WERI-Rb-1 (cell line): ENCODE measurements around the gene KCTD17.

Source experiments
- DNase-seq: peaks from one replicate; pipeline ENCODE4 v3.0.0-alpha.2; 2020
- H3K27ac ChIP-seq: fragments of 250-450 bp; sonication (Bioruptor Pico); 2 replicates; pipeline ENCODE4 v1.5.1; 2020; ENCODE audit warnings: mild to moderate bottlenecking, moderate library complexity
- H3K27me3 ChIP-seq: fragments of 250-450 bp; sonication (Bioruptor Pico); 2 replicates; pipeline ENCODE4 v1.5.1; 2021; ENCODE audit warnings: mild to moderate bottlenecking, low read depth, moderate library complexity; ENCODE audit not compliant: insufficient read depth, severe bottlenecking
- H3K36me3 ChIP-seq: fragments of 250-450 bp; sonication (Bioruptor Pico); 2 replicates; pipeline ENCODE4 v1.5.1; 2020; ENCODE audit warnings: mild to moderate bottlenecking, moderate library complexity
- H3K4me3 ChIP-seq: 2 replicates; pipeline ENCODE4 v1.5.1; 2011; ENCODE audit warnings: low read depth, mild to moderate bottlenecking, control low read depth, low read length
- H3K9me3 ChIP-seq: fragments of 250-450 bp; sonication (Bioruptor Pico); 2 replicates; pipeline ENCODE4 v1.5.1; 2021; ENCODE audit warnings: mild to moderate bottlenecking, moderate library complexity; ENCODE audit not compliant: severe bottlenecking
- CTCF ChIP-seq: IDR thresholded peaks from 2 replicates; pipeline ENCODE4 v1.5.1; 2011; ENCODE audit warnings: low read depth, mild to moderate bottlenecking, control low read depth, inconsistent platforms, low read length

KCTD17 gene

GRCh38 chr22:37021710-37022482, 29.6 kb upstream of the KCTD17 start:
- Histone ChIP-seq H3K4me3 (no peak overlapping the region), H3K27me3 (no peaks in the 10 kb centered on the region), H3K9me3 (no peaks in the 10 kb centered on the region), H3K27ac (no peak overlapping the region), H3K36me3 (peaks cover 17% of the 10 kb centered on the region)
- TF ChIP-seq CTCF: peak; percentile 94
- DNase-seq: peak; percentile 43

- Histone ChIP-seq H3K27me3 (no peaks in the 10 kb centered on the region), H3K27ac (no peak overlapping the region), H3K4me3 (no peak overlapping the region), H3K36me3 (peaks cover 18% of the 10 kb centered on the region), H3K9me3 (no peaks in the 10 kb centered on the region)
- DNase-seq: no peak
- TF ChIP-seq CTCF: no peak
Observed at GRCh38 chr22:37022483-37023337, 28.8 kb upstream of the KCTD17 start.

GRCh38 chr22:37023743-37024338, 27.7 kb upstream of the KCTD17 start:
- no peak for TF ChIP-seq CTCF
- DNase-seq: no peak
- peaks cover 24% of the 10 kb centered on the region for H3K36me3 ChIP-seq
- no peak overlapping the region for H3K27ac ChIP-seq
- H3K4me3 ChIP-seq: no peak overlapping the region
- no peaks in the 10 kb centered on the region for H3K27me3 ChIP-seq
- H3K9me3 ChIP-seq: no peaks in the 10 kb centered on the region

GRCh38 chr22:37024339-37025157, 27.0 kb upstream of the KCTD17 start:
- TF ChIP-seq CTCF: no peak
- H3K9me3 ChIP-seq: no peaks in the 10 kb centered on the region
- H3K36me3 ChIP-seq: peaks cover 32% of the 10 kb centered on the region
- DNase-seq: no peak
- H3K27me3 ChIP-seq: no peaks in the 10 kb centered on the region
- H3K4me3 ChIP-seq: no peak overlapping the region
- no peak overlapping the region for H3K27ac ChIP-seq

- Histone ChIP-seq H3K36me3 (peaks cover 32% of the 10 kb centered on the region), H3K9me3 (no peaks in the 10 kb centered on the region), H3K4me3 (no peak overlapping the region), H3K27me3 (no peaks in the 10 kb centered on the region), H3K27ac (no peak overlapping the region)
- no peak for TF ChIP-seq CTCF
- no peak for DNase-seq
Observed at GRCh38 chr22:37025500-37026070, 26.0 kb upstream of the KCTD17 start.
